IMR-90 (cell line): ENCODE results near the gene CALN1. TPM values are rescaled to one million over a fixed set of nuclear protein-coding genes. Genes with fewer than 3 reads are reported as not detected.

ENCODE experiments used
- ATAC-seq: fragments of 200-7000 bp; cut with Tn5 transposase; 2 replicates; pipeline ENCODE4 v1.9.1; 2020; ENCODE audit warnings: low read depth, mild to moderate bottlenecking, moderate library complexity
- BruUV-seq: library from RNA; stranded (reverse); fragments of 400-500 nt; replicated peaks from 2 replicates; lab custom pipeline; 2021; lab: Mats Ljungman, UMichigan
- CTCF ChIA-PET: fragments of 300-600 bp; formaldehyde crosslinking; extraction: SDS; loops from one replicate; lab custom pipeline; 2021; ENCODE audit warnings: antibody characterized with exemption; lab: Yijun Ruan, JAX
- POLR2A ChIA-PET: fragments of 300-600 bp; sonication (Branson Sonifier 250); formaldehyde crosslinking; loops from one replicate; lab custom pipeline; 2022; ENCODE audit warnings: antibody characterized with exemption; ENCODE audit not compliant: unreplicated experiment; lab: Charles Lee
- DNase-seq: peaks from one replicate; pipeline ENCODE4 v3.0.0; 2013
- H2AFZ ChIP-seq: replicated peaks from 2 replicates; pipeline ENCODE3; 2013; ENCODE audit warnings: low read length, mild to moderate bottlenecking; ENCODE audit not compliant: poor library complexity
- H2AK5ac ChIP-seq: 2 replicates; pipeline ENCODE4 v1.6.1; 2013; ENCODE audit warnings: low read depth, low read length, inconsistent platforms
- H2AK9ac ChIP-seq: replicated peaks from 2 replicates; pipeline ENCODE3; 2013; ENCODE audit warnings: mild to moderate bottlenecking, low read depth, low read length, moderate library complexity; ENCODE audit not compliant: poor library complexity
- H2BK120ac ChIP-seq: 2 replicates; pipeline ENCODE4 v1.6.1; 2013; ENCODE audit warnings: low read depth, low read length, inconsistent platforms
- H2BK15ac ChIP-seq: 3 replicates; pipeline ENCODE4 v1.6.1; 2013; ENCODE audit warnings: low read depth, low read length, inconsistent platforms
- H2BK20ac ChIP-seq: 2 replicates; pipeline ENCODE4 v1.6.1; 2013; ENCODE audit warnings: low read depth, mild to moderate bottlenecking, inconsistent platforms, low read length, moderate library complexity
- H2BK5ac ChIP-seq: 2 replicates; pipeline ENCODE4 v1.6.1; 2013; ENCODE audit warnings: mild to moderate bottlenecking, low read depth, low read length, inconsistent platforms; ENCODE audit not compliant: poor library complexity, severe bottlenecking
- H3K14ac ChIP-seq: replicated peaks from 2 replicates; pipeline ENCODE4 v1.6.1; 2013; ENCODE audit warnings: low read depth, low read length, inconsistent platforms
- H3K18ac ChIP-seq: 2 replicates; pipeline ENCODE4 v1.6.1; 2013; ENCODE audit warnings: low read depth, low read length, control low read depth
- H3K23ac ChIP-seq: 2 replicates; pipeline ENCODE4 v1.6.1; 2013; ENCODE audit warnings: low read depth, low read length, inconsistent platforms
- H3K27ac ChIP-seq: 2 replicates; pipeline ENCODE4 v1.5.1; 2013; ENCODE audit warnings: mild to moderate bottlenecking, control low read depth, low read length; ENCODE audit not compliant: insufficient read depth
- H3K27me3 ChIP-seq: 2 replicates; pipeline ENCODE4 v1.6.1; 2013; ENCODE audit warnings: low read length; ENCODE audit not compliant: control insufficient read depth, insufficient read depth
- H3K36me3 ChIP-seq: 2 replicates; pipeline ENCODE4 v1.6.1; 2013; ENCODE audit warnings: low read length, mixed read lengths; ENCODE audit not compliant: control insufficient read depth, insufficient read depth
- H3K4ac ChIP-seq: 2 replicates; pipeline ENCODE4 v1.6.1; 2013; ENCODE audit warnings: low read depth, low read length, inconsistent platforms
- H3K4me1 ChIP-seq: 2 replicates; pipeline ENCODE4 v1.6.1; 2013; ENCODE audit warnings: low read length, mixed read lengths; ENCODE audit not compliant: control insufficient read depth, insufficient read depth
- H3K4me2 ChIP-seq: 2 replicates; pipeline ENCODE4 v1.6.1; 2013; ENCODE audit warnings: low read depth, mild to moderate bottlenecking, control low read depth, low read length, moderate library complexity
- H3K4me3 ChIP-seq: 2 replicates; pipeline ENCODE4 v1.5.1; 2013; ENCODE audit warnings: low read depth, mild to moderate bottlenecking, control low read depth, low read length, moderate library complexity; ENCODE audit not compliant: insufficient read depth
- H3K56ac ChIP-seq: 2 replicates; pipeline ENCODE4 v1.6.1; 2013; ENCODE audit warnings: low read length, inconsistent platforms; ENCODE audit not compliant: insufficient read depth; ENCODE audit errors: extremely low read depth
- H3K79me1 ChIP-seq, 2 experiments: 2 replicates each; pipeline ENCODE4 v1.6.1; 2013; ENCODE audit warnings: low read length in 2 of 2, inconsistent platforms in 1 of 2, low read depth in 1 of 2
- H3K9ac ChIP-seq: 2 replicates; pipeline ENCODE4 v1.6.1; 2013; ENCODE audit warnings: low read depth, low read length, control low read depth
- H3K9me1 ChIP-seq: 2 replicates; pipeline ENCODE4 v1.6.1; 2013; ENCODE audit warnings: low read length, inconsistent platforms; ENCODE audit not compliant: insufficient read depth
- H3K9me3 ChIP-seq: 2 replicates; pipeline ENCODE4 v1.6.1; 2013; ENCODE audit warnings: low read length; ENCODE audit not compliant: control insufficient read depth, insufficient read depth
- H4K20me1 ChIP-seq: 2 replicates; pipeline ENCODE4 v1.6.1; 2013; ENCODE audit warnings: low read length, inconsistent platforms; ENCODE audit not compliant: insufficient read depth
- H4K5ac ChIP-seq: 2 replicates; pipeline ENCODE4 v1.6.1; 2013; ENCODE audit warnings: mild to moderate bottlenecking, low read depth, low read length, control low read depth
- H4K8ac ChIP-seq, 2 experiments: 2 replicates each; pipeline ENCODE4 v1.6.1; 2013; ENCODE audit warnings: low read depth in 2 of 2, low read length in 2 of 2, control low read depth in 1 of 2, inconsistent platforms in 1 of 2
- H4K91ac ChIP-seq: 2 replicates; pipeline ENCODE4 v1.6.1; 2013; ENCODE audit warnings: low read depth, low read length, inconsistent platforms; ENCODE audit not compliant: insufficient read depth
- CEBPB ChIP-seq: IDR thresholded peaks from 2 replicates; pipeline ENCODE4 v1.6.1; 2012; ENCODE audit warnings: low read depth, low read length, improper control_type of control experiment
- MAZ ChIP-seq: IDR thresholded peaks from 2 replicates; pipeline ENCODE4 v1.6.1; 2012; ENCODE audit warnings: low read depth, mild to moderate bottlenecking, low read length, improper control_type of control experiment, moderate library complexity, borderline replicate concordance
- MXI1 ChIP-seq: IDR thresholded peaks from 2 replicates; pipeline ENCODE4 v1.6.1; 2012; ENCODE audit warnings: low read depth, mild to moderate bottlenecking, low read length, moderate library complexity, borderline replicate concordance
- NFE2L2 ChIP-seq: fragments of 150-350 bp; IDR thresholded peaks from 2 replicates; pipeline ENCODE4 v1.6.1; 2016; ENCODE audit warnings: low read depth, mild to moderate bottlenecking, low read length
- RAD21 ChIP-seq: IDR thresholded peaks from 2 replicates; pipeline ENCODE4 v1.6.1; 2012; ENCODE audit warnings: low read length, improper control_type of control experiment
- RFX5 ChIP-seq: IDR thresholded peaks from 2 replicates; pipeline ENCODE4 v1.8.0; 2012; ENCODE audit warnings: low read depth, mild to moderate bottlenecking, low read length, moderate library complexity
- USF2 ChIP-seq: fragments of 150-350 bp; IDR thresholded peaks from 2 replicates; pipeline ENCODE4 v1.6.1; 2017; ENCODE audit warnings: mild to moderate bottlenecking, antibody characterized with exemption, low read length, low read depth
- whole genome bisulfite sequencing, 2 experiments: methylation state at CpG; one replicate each; pipeline versions ENCODE4 v1.1.5 to v1.1.7; 2013; ENCODE audit warnings: missing lambda C conversion rate in 2 of 2; ENCODE audit not compliant: insufficient read length in 1 of 2; ENCODE audit errors: extremely low coverage in 2 of 2; 5-methylcytosine and 5-hydroxymethylcytosine counted together
- dilution Hi-C: fragments of 300-500 bp; cut with HindIII; formaldehyde crosslinking; loops from one replicate; pipeline ENCODE4 v1.14.3; 2018; ENCODE audit warnings: low sequenced_read_pairs; ENCODE audit not compliant: unreplicated experiment
- in situ Hi-C: fragments of 300-500 bp; cut with MboI; formaldehyde crosslinking; loops from 3 replicates; pipeline ENCODE4 v1.14.3; 2019; ENCODE audit warnings: low sequenced_read_pairs, inconsistent platforms, mixed read lengths
- intact Hi-C: fragments of 100-400 bp; cut with micrococcal nuclease; formaldehyde crosslinking; loops from 2 replicates; pipeline ENCODE4 v1.10.0; 2022
- polyA plus RNA-seq, 3 experiments: library from polyadenylated mRNA; depleted of rRNA; stranded (reverse); fragments of >200 nt; gene quantifications; 2 replicates each; pipeline ENCODE4 v1.2.3, GENCODE V29; 2012; ENCODE audit warnings: low replicate concordance in 1 of 3
- total RNA-seq: library from RNA; depleted of rRNA; stranded (reverse); fragments of >200 nt; gene quantifications from 2 replicates; pipeline ENCODE4 v1.2.3, GENCODE V29; 2012

CALN1 gene
- total and polyA plus RNA-seq, 2 of the 4 experiments (the other 2 are of a cell fraction) = not detected

- no peaks in the 10 kb centered on the region for H4K20me1 ChIP-seq
- TF ChIP-seq MAZ (no peak), MXI1 (no peak), USF2 (no peak), RFX5 (no peak), NFE2L2 (no peak), RAD21 (no peak), CEBPB (no peak)
- no peak overlapping the region for H3K18ac ChIP-seq
- H3K4me1 ChIP-seq = no peaks in the 10 kb centered on the region
- H2AFZ ChIP-seq = no peak overlapping the region
- CTCF ChIA-PET = no interaction called here
- no peak overlapping the region for H3K9ac ChIP-seq
- H2AK5ac ChIP-seq = no peak overlapping the region
- no peak overlapping the region for H4K8ac ChIP-seq
- no peak overlapping the region for H2BK15ac ChIP-seq
- no peak overlapping the region for H2BK120ac ChIP-seq
- POLR2A ChIA-PET = no interaction called here
- no peak overlapping the region for H3K14ac ChIP-seq
- H3K4ac ChIP-seq = no peak overlapping the region
- H2BK20ac ChIP-seq = no peak overlapping the region
- no CpG with 5 or more reads among the region's 2 CpGs for WGBS, 2 experiments
- 0 out of 2 replicates have a peak, but pooled peaks cover 1% of the 10 kb centered on the region for H3K9me3 ChIP-seq
- dilution Hi-C loops (no loop called here), intact Hi-C loops (no loop called here), in situ Hi-C loops (no loop called here)
- no peak for DNase-seq
- H2BK5ac ChIP-seq = no peak overlapping the region
- no peaks in the 10 kb centered on the region for H3K36me3 ChIP-seq
- no peaks in the 10 kb centered on the region for H3K27me3 ChIP-seq
- H3K23ac ChIP-seq = no peak overlapping the region
- H3K56ac ChIP-seq = no peak overlapping the region
- no peak overlapping the region for H4K5ac ChIP-seq
- H3K79me1 ChIP-seq = no peaks in the 10 kb centered on the region
- H3K4me2 ChIP-seq = no peak overlapping the region
- no TSS peak for BruUV-seq
- no peak overlapping the region for H2AK9ac ChIP-seq
- no peak for ATAC-seq
- H3K4me3 ChIP-seq = no peak overlapping the region
- H3K27ac ChIP-seq = no peak overlapping the region
- H4K91ac ChIP-seq = no peak overlapping the region
- H3K9me1 ChIP-seq = no peaks in the 10 kb centered on the region
Observed at GRCh38 chr7:72057231-72057630, 354.9 kb downstream of the CALN1 start.
